Common myeloid progenitor, CD34-positive (primary cell): ENCODE data around the gene HS3ST1.

ENCODE experiments used
- CTCF ChIA-PET: fragments of 350-600 bp; sonication (Branson Sonifier 250); formaldehyde crosslinking; loops from one replicate; lab custom pipeline; 2021; ENCODE audit warnings: antibody characterized with exemption; lab: Charles Lee
- POLR2A ChIA-PET: fragments of 350-600 bp; sonication (Branson Sonifier 250); formaldehyde crosslinking; loops from one replicate; lab custom pipeline; 2021; ENCODE audit warnings: antibody characterized with exemption; lab: Charles Lee
- DNase-seq, 3 donors: peaks; one replicate each; pipeline versions ENCODE4 v3.0.0 to v3.0.0-alpha.2; 2013
- H3K27ac ChIP-seq, 2 experiments: 1 replicate in 1 of 2; 2 replicates in 1 of 2; pipeline ENCODE4 v1.7.0; 2013; ENCODE audit warnings: inconsistent platforms in 2 of 2, low read length in 2 of 2, mild to moderate bottlenecking in 2 of 2, low read depth in 1 of 2, moderate library complexity in 1 of 2; ENCODE audit not compliant: severe bottlenecking in 2 of 2, insufficient read depth in 1 of 2, poor library complexity in 1 of 2
- H3K27me3 ChIP-seq, 5 experiments: replicated peaks in 2 of 5; 1 replicate in 3 of 5; 2 replicates in 2 of 5; pipeline versions ENCODE4 v1.6.1 to v1.7.0; 2013; ENCODE audit warnings: low read length in 4 of 5, mild to moderate bottlenecking in 2 of 5, moderate library complexity in 2 of 5, inconsistent platforms in 1 of 5; ENCODE audit not compliant: insufficient read depth in 5 of 5, control insufficient read depth in 4 of 5
- H3K36me3 ChIP-seq, 4 experiments: 1 replicate in 2 of 4; 2 replicates in 2 of 4; pipeline versions ENCODE4 v1.6.1 to v1.7.0; 2013; ENCODE audit warnings: low read length in 3 of 4, control low read depth in 1 of 4, mild to moderate bottlenecking in 1 of 4; ENCODE audit not compliant: control insufficient read depth in 4 of 4, insufficient read depth in 4 of 4
- H3K4me1 ChIP-seq, 4 experiments: 1 replicate in 3 of 4; 2 replicates in 1 of 4; pipeline versions ENCODE4 v1.6.1 to v1.7.1; 2013; ENCODE audit warnings: low read length in 3 of 4, mild to moderate bottlenecking in 3 of 4, control low read depth in 1 of 4, inconsistent platforms in 1 of 4, moderate library complexity in 1 of 4; ENCODE audit not compliant: control insufficient read depth in 4 of 4, insufficient read depth in 4 of 4; ENCODE audit errors: control extremely low read depth in 1 of 4
- H3K4me3 ChIP-seq, 7 experiments: 1 replicate in 4 of 7; 2 replicates in 3 of 7; pipeline versions ENCODE4 v1.5.1 to v1.7.0; 2013; ENCODE audit warnings: mild to moderate bottlenecking in 7 of 7, low read length in 6 of 7, moderate library complexity in 6 of 7, inconsistent platforms in 2 of 7, low read depth in 2 of 7, control low read depth in 1 of 7; ENCODE audit not compliant: insufficient read depth in 4 of 7, control insufficient read depth in 1 of 7; ENCODE audit errors: extremely low read depth in 1 of 7
- H3K9me3 ChIP-seq, 5 experiments: 1 replicate in 4 of 5; 2 replicates in 1 of 5; pipeline versions ENCODE4 v1.6.1 to v1.7.1; 2013; ENCODE audit warnings: low read length in 4 of 5, mild to moderate bottlenecking in 2 of 5, inconsistent platforms in 1 of 5, low read depth in 1 of 5, moderate library complexity in 1 of 5; ENCODE audit not compliant: control insufficient read depth in 4 of 5, insufficient read depth in 2 of 5; ENCODE audit errors: control extremely low read depth in 1 of 5
- whole genome bisulfite sequencing: methylation state at CpG from one replicate; pipeline ENCODE4 v1.1.5; 2013; ENCODE audit not compliant: insufficient coverage; 5-methylcytosine and 5-hydroxymethylcytosine counted together

The HS3ST1 gene

GRCh38 chr4:11470438-11471045 lies 41.8 kb upstream of the HS3ST1 start:
- ChIA-PET CTCF (no interaction called here), POLR2A (interaction anchor here (0.6 kb wide), 1 partner anchor 959 kb away, joined by 3 read pairs; no protein-coding TSS in a partner anchor)
- Histone ChIP-seq H3K4me1 (peaks cover 2 to 41% (median 15%) of the 10 kb centered on the region in 4 experiments), H3K27ac (no peak overlapping the region), H3K4me3 (no peak overlapping the region), H3K9me3 (no peaks in the 10 kb centered on the region), H3K36me3 (no peaks in the 10 kb centered on the region), H3K27me3 (no peaks in the 10 kb centered on the region)
- peak in 2 of 3 donors; percentile 42 to 57 for DNase-seq
- 17% methylated on average over 2 of the region's 4 CpGs for WGBS

- Histone ChIP-seq H3K4me1 (peaks cover 2 to 41% (median 15%) of the 10 kb centered on the region in 4 experiments), H3K27ac (no peak overlapping the region), H3K27me3 (no peaks in the 10 kb centered on the region), H3K36me3 (no peaks in the 10 kb centered on the region), H3K9me3 (no peaks in the 10 kb centered on the region), H3K4me3 (no peak overlapping the region)
- WGBS, result 97% methylated on average over 5 of the region's 8 CpGs
- CTCF ChIA-PET, result interaction anchor here (1.2 kb wide), 1 partner anchor 13 kb away, joined by 4 read pairs; no protein-coding TSS in a partner anchor
- DNase-seq, result no peak
- POLR2A ChIA-PET, result no interaction called here
Observed at GRCh38 chr4:11469650-11470437, 41.1 kb upstream of the HS3ST1 start.

GRCh38 chr4:11468901-11469300 lies 40.2 kb upstream of the HS3ST1 start:
- H3K27ac ChIP-seq, result no peak overlapping the region
- WGBS, result 97% methylated on average over 3 of the region's 4 CpGs
- CTCF ChIA-PET, result interaction anchor here (0.7 to 1.2 kb wide), 2 partner anchors 12 to 218 kb away, joined by 3 to 4 read pairs; no protein-coding TSS in a partner anchor

GRCh38 chr4:11467931-11468330 lies 39.2 kb upstream of the HS3ST1 start:
- ChIA-PET POLR2A (interaction anchor here (0.6 kb wide), 1 partner anchor 24 kb away, joined by 3 read pairs; no protein-coding TSS in a partner anchor), CTCF (interaction anchor here (0.7 kb wide), 1 partner anchor 217 kb away, joined by 3 read pairs; no protein-coding TSS in a partner anchor)
- Histone ChIP-seq H3K27ac (no peak overlapping the region), H3K36me3 (no peaks in the 10 kb centered on the region), H3K27me3 (no peaks in the 10 kb centered on the region), H3K4me3 (no peak overlapping the region), H3K4me1 (peaks cover 2 to 32% (median 15%) of the 10 kb centered on the region in 4 experiments), H3K9me3 (no peaks in the 10 kb centered on the region)
- 50% methylated on average over 2 of the region's 2 CpGs for WGBS
- DNase-seq, result no peak

More at GRCh38 chr4:11468901-11469300, 40.2 kb upstream of the HS3ST1 start:
- Histone ChIP-seq H3K36me3 (no peaks in the 10 kb centered on the region), H3K4me1 (peaks cover 2 to 35% (median 15%) of the 10 kb centered on the region in 4 experiments), H3K27me3 (no peaks in the 10 kb centered on the region), H3K4me3 (no peak overlapping the region), H3K9me3 (no peaks in the 10 kb centered on the region)
- DNase-seq, result no peak
- POLR2A ChIA-PET, result no interaction called here

- no peak for DNase-seq
- no CpG with 5 or more reads among the region's 1 CpG for WGBS
- Histone ChIP-seq H3K4me1 (peaks cover 0 to 11% (median 0%) of the 10 kb centered on the region in 4 experiments), H3K4me3 (no peak overlapping the region), H3K9me3 (peaks cover 0 to 12% (median 4%) of the 10 kb centered on the region in 5 experiments), H3K27ac (no peak overlapping the region), H3K36me3 (no peaks in the 10 kb centered on the region), H3K27me3 (no peaks in the 10 kb centered on the region)
- ChIA-PET CTCF (no interaction called here), POLR2A (no interaction called here)
Observed at GRCh38 chr4:11463707-11464106, 35.0 kb upstream of the HS3ST1 start.

GRCh38 chr4:11456401-11456800 lies 27.7 kb upstream of the HS3ST1 start:
- Histone ChIP-seq H3K9me3 (peaks cover 0 to 9% (median 4%) of the 10 kb centered on the region in 5 experiments), H3K36me3 (no peaks in the 10 kb centered on the region), H3K27ac (no peak overlapping the region), H3K4me3 (no peak overlapping the region), H3K27me3 (no peaks in the 10 kb centered on the region), H3K4me1 (peaks cover 0 to 7% (median 0%) of the 10 kb centered on the region in 4 experiments)
- CTCF ChIA-PET, result interaction anchor here (1.5 kb wide), 1 partner anchor 13 kb away, joined by 4 read pairs; no protein-coding TSS in a partner anchor
- 100% methylated on average over 1 of the region's 1 CpG for WGBS
- no peak for DNase-seq
- POLR2A ChIA-PET, result no interaction called here
